ENCODE measurements around the gene UQCRQ.
"Not testable (repeated sequence)": the region's sequence is repeated elsewhere in the genome, so short reads cannot be mapped to it uniquely, and the experiment has no call there.

DNA sequence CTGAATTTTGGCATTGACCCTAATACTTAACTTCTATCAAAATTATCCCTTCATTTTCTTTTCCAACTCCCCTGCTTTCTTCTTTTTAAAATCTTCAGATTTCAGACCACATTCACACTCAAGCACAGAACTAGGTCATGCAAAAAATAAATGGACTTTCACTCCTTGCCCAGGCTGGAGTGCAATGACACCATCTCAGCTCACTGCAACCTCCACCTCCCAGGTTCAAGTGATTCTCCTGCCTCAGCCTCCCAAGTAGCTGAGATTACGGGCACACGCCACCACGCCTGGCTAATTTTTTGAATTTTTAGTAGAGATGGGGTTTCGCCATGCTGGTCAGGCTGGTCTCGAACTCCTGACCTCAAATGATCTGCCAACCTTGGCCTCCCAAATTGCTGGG lies 11.4 kb upstream of the UQCRQ start:
- not testable (repeated sequence) for TF ChIP-seq POLR2A (IDR thresholded peaks at IDR 0.05; ENCODE audit: extremely low read depth, insufficient read length); MYC (IDR thresholded peaks at IDR 0.05; ENCODE audit: low read depth, low read length)
- TF ChIP-seq, protein P1, sequence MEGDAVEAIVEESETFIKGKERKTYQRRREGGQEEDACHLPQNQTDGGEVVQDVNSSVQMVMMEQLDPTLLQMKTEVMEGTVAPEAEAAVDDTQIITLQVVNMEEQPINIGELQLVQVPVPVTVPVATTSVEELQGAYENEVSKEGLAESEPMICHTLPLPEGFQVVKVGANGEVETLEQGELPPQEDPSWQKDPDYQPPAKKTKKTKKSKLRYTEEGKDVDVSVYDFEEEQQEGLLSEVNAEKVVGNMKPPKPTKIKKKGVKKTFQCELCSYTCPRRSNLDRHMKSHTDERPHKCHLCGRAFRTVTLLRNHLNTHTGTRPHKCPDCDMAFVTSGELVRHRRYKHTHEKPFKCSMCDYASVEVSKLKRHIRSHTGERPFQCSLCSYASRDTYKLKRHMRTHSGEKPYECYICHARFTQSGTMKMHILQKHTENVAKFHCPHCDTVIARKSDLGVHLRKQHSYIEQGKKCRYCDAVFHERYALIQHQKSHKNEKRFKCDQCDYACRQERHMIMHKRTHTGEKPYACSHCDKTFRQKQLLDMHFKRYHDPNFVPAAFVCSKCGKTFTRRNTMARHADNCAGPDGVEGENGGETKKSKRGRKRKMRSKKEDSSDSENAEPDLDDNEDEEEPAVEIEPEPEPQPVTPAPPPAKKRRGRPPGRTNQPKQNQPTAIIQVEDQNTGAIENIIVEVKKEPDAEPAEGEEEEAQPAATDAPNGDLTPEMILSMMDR (IDR thresholded peaks at IDR 0.05; ENCODE audit: low read depth, low read length), result not testable (repeated sequence)
- TF ChIP-seq, protein P2, sequence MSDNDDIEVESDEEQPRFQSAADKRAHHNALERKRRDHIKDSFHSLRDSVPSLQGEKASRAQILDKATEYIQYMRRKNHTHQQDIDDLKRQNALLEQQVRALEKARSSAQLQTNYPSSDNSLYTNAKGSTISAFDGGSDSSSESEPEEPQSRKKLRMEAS (IDR thresholded peaks at IDR 0.05; ENCODE audit: low read depth, low read length), result not testable (repeated sequence)
